Inflammatory macrophage treated with lipopolysaccharide for 4 hours (primary cell): ENCODE data around the gene NOL12.

Source experiments
- DNase-seq: peaks from one replicate; pipeline ENCODE4 v3.0.0-alpha.2; 2020

The NOL12 gene

DNA sequence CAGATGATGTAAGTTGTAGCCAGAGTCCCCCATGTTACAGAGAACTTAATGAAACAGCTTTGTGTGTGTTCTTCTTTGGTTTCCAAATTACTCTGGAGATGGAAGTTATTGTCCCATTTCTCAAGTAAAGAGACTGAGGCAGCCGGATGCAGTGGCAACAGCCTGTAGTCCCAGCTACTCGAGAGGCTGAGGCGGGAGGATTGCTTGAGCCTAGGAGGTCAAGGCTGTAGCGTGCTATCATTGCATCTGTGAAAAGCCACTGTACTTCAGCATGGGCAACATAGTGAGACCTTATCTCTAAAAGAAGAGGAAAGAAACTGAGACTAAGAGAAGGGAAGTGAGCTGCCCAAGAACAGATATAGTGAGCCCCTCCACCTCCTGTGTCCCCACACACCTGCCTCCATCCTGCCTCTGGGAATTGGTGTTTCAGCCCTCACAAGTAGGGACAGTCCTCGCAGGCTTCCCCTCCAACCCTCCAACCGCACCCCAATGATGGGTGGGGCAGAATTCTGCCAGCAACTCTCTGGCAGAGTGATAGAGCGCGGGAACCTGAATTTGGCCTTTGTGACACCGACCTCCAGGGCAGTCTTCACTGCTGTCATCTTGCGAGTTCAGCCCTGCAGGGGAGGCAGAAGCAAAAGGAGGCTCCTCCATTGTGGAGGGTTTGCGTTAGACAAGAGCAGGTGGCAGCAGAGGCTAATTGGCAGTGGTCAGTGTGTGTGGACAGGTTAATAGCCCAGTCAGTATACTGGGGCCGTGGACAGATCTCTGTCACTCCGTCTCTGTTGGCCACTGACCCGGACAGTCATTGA is 26.0 kb upstream of the NOL12 start:
- DNase-seq: no peak

DNA sequence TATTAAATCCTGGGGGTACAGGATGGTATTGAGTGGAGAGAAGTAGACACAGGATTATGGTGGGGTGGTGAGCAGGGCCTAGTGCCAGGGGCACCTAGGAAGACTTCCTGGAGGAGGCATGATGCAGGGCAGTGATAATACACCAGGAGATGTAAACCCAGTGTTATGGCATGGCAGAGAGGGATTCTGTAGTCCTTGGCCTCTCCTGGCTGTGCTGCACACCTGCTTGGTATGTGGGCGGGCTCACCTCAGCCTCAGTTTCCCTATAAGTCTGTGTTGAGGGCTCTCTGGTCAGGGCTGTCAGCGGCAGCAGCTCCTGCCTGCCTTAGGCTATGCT is 25.5 kb upstream of the NOL12 start:
- DNase-seq: no peak

DNA sequence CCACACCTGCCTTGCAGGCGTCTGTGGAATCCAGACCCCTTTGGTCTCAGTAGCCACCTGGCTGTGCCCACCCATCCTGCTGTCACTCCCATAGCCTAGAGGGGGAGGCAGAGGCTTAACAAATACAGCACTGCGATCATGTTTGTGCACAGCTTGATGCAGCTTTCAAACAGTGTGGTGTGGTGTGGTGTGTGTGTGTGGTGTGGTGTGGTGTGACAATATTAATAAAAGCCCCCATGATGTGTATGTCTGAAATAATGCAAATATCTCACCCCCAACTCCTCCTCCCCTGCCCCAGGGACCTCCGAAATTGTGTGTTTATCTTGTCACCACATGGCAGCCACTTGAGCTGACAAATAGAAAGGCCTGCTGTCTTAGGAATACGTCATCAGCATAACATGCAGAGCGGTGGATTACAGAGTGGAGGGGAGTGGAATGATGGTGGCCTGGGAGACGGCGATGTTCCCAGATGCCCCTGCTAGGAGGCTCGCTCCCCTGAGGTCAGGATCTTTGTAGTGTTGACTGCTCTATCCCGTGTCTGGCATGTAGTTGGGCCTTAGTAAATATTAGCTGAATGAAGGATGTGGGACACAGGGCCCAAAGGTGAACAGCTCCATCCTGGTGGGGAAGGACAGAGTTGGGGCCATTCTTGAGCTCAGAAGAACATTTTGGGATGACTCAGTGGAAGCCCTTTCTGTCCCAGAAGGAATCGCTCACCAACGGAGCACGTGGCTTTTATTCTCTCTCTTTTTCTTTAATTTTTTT is 24.8 kb upstream of the NOL12 start:
- DNase-seq: no peak

DNA sequence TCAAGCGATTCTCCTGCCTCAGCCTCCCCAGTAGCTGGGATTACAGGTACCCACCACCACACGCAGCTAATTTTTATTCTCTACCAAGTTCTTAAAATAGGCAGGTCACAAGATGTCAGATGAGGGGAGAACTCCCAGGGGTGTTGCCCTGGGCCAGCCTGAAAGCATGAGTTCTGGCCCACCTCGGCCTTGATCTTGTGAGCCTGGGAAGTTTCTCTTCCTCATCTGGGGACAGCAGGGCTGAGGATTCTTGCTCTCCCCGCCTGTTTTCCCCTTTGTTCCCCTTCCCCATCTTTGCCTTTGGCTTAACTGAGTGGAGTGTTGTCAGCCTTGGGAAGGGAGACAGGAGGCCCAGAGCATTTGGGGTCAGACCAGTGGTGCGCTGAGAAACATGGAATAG is 24.1 kb upstream of the NOL12 start:
- peak; percentile 59 for DNase-seq

DNA sequence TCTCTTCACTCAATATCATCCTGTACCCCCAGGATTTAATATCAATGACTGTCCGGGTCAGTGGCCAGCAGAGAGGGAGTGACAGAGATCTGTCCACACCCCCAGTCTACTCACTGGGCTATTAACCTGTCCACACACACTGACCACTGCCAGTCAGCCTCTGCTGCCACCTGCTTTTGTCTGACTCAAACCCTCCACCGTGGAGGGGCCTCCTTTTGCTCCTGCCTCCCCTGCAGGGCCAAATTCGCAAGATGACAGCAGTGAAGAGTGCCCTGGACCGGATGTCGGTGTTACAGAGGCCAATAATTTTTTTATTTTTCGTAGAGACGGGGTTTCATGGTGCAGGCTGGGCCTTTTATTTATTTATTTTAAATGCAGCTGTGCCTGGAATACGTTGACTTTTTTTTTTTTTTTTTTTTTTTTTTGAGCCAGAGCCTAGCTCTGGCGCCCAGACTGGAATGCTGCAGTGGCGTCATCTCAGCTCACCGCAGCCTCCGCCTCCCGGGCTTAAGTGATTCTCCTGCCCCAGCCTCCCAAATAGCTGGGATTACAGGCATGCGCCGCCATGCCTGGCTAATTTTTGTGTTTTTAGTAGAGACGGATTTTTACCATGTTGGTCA is 22.5 kb upstream of the NOL12 start:
- no peak for DNase-seq

DNA sequence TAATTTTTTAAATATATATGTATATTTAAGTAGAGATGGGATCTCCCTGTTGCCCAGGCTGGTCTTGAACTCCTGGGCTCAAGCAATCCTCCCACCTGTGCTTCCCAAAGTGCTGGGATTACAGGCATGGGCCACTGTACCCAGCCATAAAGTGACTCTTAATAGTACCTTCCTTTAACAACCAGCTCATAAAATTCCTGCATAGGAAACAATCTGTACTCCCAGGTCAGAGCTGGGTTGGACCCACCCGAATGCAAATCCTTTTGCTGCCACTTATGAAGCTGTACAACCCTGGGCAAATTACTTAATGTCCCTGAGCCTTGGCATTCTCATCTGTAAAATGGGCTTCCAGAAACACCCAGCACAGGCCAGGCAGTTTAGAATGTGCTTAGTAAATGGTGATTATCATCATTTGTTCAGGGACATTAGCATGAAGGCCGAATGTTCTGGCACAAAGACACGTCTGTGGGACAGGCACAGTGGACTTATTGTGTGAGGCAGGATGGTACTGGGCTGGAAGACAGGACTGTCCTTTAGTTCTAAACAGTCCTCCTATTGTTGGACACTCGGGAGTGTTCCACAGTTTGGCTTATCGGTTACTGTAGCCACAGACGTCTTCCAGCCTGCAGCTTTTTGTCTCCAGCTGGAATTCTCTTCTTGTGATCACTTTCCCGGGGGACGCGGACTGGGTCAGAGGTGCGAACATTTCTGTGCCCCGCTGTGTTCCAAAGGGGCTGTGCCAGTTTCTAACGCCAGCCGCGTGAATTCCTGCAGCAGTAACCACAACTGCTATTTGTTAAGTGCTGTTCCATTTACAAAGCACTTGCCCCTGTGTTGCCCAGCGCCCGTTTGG is 21.7 kb upstream of the NOL12 start:
- no peak for DNase-seq

DNA sequence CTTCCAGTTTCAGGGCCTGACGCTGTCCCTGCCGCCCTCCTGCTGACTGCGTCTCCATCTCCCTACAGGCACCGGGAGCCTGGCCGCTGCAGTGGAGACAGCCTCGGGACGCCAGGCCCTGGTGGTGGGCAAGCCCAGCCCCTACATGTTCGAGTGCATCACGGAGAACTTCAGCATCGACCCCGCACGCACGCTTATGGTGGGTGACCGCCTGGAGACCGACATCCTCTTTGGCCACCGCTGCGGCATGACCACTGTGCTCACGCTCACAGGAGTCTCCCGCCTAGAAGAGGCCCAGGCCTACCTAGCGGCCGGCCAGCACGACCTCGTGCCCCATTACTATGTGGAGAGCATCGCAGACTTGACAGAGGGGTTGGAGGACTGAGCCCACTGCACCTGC is 20.7 kb upstream of the NOL12 start:
- DNase-seq: no peak

DNA sequence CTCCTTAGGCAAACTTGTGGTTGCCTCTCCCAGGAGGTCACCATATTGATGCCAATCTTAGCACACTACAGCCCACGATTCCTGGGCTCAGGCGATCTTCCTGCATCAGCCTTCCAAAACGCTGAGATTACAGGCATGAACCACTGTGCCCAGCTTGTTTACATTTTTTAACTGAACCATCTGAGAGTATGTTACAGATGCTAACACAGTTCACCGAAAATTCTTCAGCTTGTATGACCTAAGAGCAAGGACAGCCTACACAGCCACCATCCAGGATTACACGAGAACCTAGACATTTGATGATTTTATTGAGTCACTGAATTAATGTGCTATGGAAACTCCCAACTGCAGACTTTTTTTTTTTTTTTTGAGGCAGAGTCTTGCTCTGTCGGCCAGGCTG is 16.6 kb upstream of the NOL12 start:
- DNase-seq: no peak

DNA sequence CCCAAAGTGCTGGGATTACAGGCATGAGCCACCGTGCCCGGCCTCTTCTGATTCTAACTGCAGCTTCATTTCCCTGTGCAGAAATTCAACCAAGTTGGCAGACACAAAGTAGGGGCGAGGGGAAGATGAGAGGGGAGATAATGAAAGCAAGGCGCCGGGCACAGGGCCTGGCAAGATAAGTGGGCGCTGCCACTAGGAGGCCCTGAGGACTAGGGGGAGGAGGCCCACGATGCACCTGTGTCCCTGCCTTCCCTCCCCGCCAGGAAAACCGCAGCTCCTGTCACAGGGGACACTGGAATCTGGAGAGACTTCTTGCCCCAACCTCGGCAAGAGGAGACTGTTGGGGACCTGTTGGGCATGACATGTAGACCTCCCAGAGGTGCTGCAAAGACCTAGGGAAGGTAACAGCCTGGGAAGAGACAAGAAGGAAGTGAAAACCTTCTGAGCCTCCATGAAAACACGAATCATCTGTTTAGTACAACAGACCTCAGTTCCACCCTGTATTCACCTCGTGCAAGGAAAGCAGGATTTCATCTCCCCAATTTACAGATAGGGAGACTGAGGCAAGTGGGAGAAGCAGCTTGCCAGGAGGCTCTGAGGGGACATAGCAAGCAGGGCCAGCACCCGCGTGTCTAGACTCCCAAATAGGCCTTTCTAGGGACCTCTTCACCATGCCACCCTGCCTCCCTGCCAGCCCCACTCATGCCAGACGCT is 13.8 kb upstream of the NOL12 start:
- no peak for DNase-seq

DNA sequence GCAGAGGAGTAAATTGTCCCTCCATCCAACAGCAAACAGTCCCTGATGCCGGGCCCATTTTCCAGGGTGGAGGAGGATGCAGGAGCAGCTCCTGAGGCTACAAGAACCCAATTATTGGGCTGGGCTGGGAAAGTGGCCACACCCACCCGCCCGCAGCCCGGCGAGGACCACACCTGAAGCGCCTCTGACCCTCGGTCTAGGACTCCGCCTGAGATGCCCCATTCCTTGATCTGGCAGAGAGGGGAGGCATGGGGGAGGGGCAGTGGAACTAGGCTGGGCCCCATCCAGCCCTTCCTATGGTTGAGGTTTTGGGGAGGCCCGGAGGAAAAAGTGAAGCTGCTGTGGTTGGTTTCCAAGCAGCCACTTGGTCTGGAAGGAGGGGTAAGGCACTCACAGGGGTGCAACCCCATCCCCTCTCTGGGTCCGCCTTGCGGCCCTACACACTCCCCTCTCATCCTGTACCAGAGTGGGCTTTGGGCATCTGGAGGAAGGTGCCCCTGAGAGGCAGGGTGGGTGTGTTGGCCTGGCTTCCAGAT is 13.2 kb upstream of the NOL12 start:
- no peak for DNase-seq

DNA sequence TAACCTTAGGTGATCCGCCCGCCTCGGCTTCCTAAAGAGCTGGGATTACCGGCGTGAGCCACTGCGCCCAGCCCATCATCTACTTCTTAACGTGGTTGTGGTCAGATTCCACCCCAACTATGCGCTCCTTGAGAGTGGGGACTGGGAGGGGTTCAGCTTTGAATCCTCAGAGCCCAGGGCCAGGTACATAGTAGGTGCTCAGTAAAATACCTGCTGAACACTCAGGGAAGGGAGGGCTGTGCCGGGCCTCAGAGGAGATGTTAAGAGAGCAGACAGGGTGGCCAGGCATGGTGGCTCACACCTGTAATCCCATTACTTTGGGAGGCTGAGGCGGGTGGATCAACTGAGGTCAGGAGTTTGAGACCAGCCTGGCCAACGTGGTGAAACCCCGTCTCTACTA is 11.9 kb upstream of the NOL12 start:
- DNase-seq: no peak

DNA sequence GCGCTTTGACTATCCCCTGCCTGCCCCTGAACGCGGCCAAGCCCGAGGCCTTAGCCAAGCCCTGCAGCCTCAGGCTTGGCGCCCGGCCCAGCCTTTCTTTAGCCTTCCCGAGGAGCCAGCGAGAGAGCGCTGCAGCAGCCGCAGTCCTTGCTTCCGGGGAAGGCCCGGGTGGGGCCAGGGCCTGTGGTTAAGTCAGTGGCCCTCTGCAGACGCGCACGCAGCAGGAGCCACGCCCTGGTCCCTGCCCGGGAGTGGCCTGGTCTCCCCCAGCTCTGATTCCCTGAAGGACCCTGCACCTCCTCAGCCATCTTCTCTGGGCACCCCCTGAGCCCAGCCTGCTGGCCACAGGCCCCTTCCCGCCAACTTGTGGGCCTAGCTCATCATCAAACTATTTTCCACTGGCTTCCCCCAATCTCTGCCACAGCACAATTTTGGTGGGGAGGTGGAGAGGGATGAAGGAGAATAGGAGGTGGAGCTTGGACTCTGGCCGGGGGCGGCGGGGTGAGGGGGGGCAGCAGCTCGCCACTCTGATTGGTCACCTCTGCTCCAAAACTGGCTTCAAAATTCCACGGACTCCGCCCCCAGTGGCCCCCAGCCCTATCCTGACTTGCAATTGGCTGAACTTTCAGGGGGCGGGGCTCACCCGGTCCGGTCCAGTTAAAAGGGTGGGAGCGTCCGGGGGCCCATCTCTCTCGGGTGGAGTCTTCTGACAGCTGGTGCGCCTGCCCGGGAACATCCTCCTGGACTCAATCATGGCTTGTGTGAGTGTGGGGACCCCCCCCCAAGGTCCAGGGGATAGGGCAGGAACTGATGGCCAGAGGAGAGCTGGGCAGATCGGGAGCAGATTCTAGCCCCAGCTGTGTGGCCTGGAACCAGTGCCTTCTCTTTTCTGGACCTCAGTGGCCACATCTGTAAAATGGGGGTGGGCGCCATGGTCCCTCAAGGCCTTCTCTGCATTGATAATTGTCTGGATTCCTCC is 10.9 kb upstream of the NOL12 start, which contains the start of gene LGALS1:
Gene LGALS1 (plus strand): TSS at position 686 of the 979 bp plus-strand sequence. CDS start 67 bp downstream, at position 753.
- peak; percentile 95 for DNase-seq

DNA sequence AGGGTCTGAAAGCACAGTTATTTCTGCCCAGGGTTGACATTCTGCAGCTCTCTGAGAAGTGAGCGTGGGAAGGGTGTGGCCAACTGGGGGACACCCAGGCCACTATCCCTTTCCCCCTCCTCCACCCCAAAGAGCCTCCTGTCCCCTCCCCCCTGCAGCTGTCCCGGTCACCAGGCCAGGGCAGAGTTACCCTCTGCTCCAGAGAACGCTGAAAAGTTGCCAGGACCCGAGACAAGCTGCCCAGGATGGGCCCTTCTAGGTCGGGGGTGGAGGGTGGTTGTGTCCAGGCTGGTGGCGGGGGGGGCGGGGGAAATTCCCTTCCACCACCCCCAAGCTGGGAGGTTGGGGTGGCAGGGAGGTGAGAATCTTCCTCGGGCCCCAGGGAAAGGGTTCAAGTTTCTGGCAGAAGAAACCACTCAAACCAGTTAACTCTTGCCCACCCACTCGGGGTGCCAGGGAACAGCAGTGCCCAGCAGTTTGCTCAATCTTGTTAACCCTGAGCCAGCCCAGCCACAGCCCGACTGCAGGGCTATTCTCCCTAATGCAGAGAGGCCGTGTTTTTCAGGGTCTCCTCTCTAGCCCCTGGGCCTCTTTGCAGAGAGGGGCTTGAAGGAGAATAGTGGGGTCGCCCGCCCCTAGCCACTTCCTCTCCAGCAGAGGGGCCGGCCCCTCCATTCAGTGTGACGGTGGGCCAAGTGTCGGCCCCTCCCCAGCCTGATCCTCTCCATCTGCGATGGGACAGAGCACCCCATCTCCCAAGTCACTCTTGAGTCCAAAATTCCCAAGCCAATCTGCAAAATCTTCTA is 10.0 kb upstream of the NOL12 start:
- peak; percentile 44 for DNase-seq

DNA sequence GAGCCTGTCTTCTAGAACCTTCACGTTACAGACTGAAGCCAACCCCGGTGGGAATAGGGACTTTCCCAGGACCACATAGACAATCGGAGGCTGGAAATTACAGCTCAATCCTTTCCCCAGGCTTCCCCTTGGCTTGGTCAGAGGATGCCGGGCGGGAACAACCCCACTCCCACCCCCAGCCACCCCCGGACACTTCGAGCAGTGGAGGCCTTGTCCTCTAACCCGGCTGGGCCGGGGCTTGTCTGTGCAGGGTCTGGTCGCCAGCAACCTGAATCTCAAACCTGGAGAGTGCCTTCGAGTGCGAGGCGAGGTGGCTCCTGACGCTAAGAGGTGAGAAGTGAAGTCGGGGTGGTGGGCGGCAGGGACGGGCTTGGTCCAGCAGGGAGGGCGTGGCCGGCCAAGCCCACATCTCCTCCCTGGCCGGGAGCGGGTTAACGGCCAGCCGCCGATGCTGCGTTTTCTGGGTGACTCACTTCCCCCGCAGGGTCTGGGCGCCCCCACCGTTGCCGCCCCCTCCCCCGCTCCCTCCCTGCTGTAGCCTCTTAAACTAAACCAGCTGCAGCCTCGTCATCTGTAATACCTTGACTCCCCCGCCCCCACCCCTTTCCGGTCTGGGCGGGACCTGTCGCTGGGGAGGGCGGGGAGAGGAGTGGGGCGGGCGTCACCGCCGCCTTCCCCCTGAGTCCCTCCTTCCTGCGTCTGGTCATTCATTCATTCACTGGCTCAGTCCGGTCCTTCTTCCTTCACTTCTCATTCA is 9.2 kb upstream of the NOL12 start:
- peak; percentile 89 for DNase-seq

DNA sequence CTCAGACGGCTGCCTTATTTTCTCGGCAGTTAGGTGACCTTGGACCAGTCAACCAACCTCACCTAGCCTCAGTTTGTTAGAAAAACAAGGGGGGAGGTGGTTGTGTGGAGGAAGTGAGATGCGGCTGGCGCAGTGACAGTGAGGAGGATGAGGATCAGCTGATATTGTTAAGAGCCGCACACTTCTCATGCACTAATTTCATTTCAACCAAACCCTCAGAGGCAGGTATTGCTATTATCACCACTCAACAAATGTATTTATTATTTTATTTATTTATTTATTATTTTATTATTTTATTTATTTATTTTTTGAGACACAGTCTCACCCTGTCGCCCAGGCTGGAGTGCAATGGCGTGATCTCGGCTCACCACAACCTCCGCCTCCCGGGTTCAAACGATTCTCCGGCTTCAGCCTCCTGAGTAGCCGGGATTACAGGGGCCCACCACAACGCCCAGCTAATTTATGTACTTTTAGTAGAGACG is 8.6 kb upstream of the NOL12 start:
- DNase-seq: no peak

DNA sequence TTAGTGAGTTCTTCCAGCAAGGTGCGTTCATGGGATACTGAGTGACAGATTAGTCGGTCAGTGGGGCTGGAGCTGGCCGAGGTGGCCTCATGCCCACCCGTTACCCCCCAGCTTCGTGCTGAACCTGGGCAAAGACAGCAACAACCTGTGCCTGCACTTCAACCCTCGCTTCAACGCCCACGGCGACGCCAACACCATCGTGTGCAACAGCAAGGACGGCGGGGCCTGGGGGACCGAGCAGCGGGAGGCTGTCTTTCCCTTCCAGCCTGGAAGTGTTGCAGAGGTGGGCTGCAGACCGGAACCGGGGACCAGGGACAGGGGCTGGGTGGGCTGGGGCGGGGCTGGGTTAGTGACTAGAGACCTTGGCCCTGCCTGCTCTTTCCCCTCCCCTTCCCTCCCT is 7.8 kb upstream of the NOL12 start:
- no peak for DNase-seq

DNA sequence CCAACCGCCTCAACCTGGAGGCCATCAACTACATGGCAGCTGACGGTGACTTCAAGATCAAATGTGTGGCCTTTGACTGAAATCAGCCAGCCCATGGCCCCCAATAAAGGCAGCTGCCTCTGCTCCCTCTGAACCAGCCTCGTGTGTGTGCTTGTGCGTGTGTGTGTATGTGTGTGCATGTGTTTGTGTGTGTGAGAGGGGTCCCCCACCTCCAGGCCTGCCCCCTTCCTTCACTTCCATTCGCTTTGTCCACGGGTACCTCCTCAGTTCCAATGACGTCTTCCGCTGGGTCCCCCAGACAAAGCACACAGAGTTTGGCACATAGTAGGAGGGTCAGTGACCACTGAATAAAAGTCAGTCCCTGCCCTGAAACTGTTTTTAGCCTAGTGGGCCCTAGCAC is 6.5 kb upstream of the NOL12 start:
- DNase-seq: no peak

DNA sequence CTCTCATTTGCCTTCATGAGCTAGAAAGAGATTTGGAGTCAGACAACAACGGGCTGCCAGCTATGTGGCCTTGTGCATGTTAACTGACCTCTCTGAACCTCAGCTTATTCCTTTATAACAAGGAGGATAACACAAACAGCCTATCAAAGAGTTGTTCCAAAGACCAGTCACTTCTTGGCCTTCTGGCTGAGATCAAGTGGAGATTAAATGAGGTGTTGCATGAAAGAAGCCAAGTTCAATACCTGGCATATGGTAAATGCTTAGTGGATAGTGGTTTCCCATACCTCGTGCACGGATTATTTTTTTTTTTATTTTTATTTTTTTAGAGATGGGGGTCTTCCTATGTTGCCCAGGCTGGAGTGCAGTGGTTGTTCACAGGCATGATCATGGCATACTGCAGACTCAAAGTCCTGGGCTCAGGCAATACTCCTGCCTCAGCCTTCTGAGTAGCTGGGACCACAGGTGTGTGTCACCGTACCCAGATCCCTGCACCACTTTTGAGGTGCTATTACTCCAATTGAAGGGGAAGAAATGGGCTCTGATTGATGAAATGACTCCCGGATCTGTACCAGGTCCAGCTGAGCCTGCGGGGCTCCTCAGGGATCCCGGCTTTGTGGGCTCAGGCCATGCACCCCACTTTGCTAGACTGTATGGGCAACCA is 5.8 kb upstream of the NOL12 start:
- DNase-seq: no peak
